ENCODE data around the gene DNASE1L3.
"Not testable (repeated sequence)": the region's sequence is repeated elsewhere in the genome, so short reads cannot be mapped to it uniquely, and the experiment has no call there.

The DNASE1L3 gene, protein sequence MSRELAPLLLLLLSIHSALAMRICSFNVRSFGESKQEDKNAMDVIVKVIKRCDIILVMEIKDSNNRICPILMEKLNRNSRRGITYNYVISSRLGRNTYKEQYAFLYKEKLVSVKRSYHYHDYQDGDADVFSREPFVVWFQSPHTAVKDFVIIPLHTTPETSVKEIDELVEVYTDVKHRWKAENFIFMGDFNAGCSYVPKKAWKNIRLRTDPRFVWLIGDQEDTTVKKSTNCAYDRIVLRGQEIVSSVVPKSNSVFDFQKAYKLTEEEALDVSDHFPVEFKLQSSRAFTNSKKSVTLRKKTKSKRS

DNA sequence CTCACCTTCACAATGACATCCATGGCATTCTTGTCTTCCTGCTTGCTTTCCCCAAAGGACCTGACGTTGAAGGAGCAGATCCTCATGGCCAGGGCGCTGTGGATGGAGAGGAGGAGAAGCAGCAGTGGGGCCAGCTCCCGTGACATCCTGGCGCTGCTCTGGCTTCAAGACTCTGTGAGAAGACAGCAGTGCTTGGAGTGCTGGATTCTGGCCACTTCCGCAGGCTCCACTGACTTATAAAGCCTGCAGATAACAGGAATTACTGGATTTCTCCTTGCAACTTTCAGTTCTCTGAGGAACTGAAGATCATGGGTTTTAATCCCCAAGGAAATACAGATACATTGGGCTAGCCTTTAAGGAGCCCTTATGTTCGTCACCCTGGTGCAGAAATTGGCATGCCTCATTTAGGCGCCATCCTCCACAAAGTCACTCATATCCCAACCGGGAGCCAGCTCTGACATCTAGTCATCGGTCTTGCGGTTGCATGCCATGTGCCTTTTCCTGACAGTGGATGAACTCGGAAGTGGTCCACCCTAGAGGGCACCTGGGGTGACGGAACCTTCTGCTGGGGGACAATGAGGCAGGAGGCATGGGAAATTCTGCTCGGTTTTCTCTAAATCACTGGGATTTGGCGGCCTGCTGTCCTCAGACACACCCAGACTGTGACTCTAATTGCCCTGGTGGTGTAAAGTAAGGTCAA lies at the start of gene DNASE1L3:
TSS of gene DNASE1L3 (minus strand) at position 212 of the 700 bp plus-strand sequence. CDS start at position 146, 66 bp downstream.
- DNase-seq (no peak), ATAC-seq (no peak)
- no peak within 1 kb of the TSS for H3K4me3 Mint-ChIP-seq
- peak within 1 kb of the TSS in 1 of 2 donors; percentile 52 for H3K27ac Mint-ChIP-seq
- H3K4me1 Mint-ChIP-seq = peaks cover 35% of the 10 kb centered on the region
- no peaks in the 10 kb centered on the region for H3K9me3 Mint-ChIP-seq
- peaks cover 31% of the 10 kb centered on the region for H3K27me3 Mint-ChIP-seq

DNA sequence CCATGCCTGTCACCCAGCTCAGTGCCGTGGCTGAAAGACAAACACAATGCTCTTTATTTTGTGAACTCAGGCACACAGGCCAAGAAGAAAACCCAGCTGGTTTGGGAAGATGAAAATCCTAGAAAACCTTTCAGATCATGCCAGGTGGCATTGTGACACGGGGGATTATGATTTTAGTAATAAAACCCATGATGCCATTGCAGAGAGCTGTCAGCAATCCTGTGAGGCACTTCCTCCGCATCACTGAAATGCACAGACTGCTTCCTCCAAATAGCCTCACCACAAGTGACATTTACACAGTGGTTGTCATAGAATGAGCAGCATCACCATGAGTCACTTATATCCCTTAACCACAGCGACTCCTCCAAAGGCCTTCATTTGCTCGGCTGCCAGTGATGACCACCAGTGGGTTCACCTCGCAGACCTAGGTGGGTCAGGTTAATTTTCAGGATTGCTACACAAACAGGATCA lies 49.5 kb upstream of the DNASE1L3 start:
- H3K4me1 Mint-ChIP-seq = peaks cover 24% of the 10 kb centered on the region
- no peak overlapping the region for H3K4me3 Mint-ChIP-seq
- DNase-seq = peak; percentile 11 to 26
- H3K9me3 Mint-ChIP-seq = no peaks in the 10 kb centered on the region
- H3K27ac Mint-ChIP-seq = no peak overlapping the region
- ATAC-seq = peak; percentile 89
- H3K27me3 Mint-ChIP-seq = no peaks in the 10 kb centered on the region

DNA sequence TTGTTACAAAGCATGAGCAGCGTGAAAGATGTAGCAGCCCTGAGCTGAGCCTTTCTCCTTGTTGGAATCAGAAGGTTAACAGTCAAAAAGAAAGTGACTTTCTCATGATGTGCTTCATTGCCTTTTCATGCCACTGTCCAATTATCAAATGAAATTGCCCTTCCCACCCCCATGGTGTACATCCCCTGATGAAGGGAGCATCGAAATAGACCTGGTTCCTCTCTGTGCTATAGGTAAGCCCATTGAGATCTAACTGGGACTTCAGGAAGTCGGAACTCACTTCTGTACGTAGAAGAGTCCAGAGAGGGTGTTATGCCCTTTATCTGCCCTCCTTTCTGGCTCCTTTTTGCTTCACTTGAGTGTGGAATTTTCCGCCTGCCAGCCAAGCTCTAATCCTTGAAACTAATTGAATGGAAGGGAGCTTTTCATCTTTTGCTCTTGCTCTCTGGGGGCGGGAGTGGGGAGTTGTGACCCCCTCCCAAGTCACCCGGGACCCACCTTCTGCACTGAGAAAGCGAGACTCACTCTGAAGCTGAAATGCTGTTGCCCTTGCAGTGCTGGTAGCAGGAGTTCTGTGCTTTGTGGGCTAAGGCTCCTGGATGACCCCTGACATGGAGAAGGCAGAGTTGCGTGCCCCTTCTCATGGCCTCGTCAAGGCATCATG lies 47.8 kb upstream of the DNASE1L3 start:
- DNase-seq = no peak

DNA sequence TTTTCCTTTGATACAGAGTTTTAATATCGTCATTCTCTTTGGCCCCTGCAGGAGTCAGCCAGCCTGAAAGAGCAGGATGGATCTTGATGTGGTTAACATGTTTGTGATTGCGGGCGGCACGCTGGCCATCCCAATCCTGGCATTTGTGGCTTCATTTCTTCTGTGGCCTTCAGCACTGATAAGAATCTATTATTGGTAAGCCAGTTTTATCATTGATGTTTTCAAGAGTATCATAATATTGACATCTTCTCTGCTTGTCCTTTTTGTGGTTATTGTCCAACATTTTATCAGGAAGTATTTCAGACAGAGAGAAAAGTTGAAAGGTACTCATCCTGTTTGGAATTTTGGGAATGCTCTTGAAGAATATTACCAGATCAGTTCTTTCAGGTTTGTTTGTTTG lies 45.7 kb upstream of the DNASE1L3 start:
- Mint-ChIP-seq H3K27me3 (no peaks in the 10 kb centered on the region), H3K4me3 (no peak overlapping the region), H3K4me1 (peaks cover 24% of the 10 kb centered on the region), H3K9me3 (no peaks in the 10 kb centered on the region), H3K27ac (no peak overlapping the region)
- no peak for DNase-seq
- no peak for ATAC-seq

More for the DNA sequence above, 47.8 kb upstream of the DNASE1L3 start:
- H3K4me3 Mint-ChIP-seq = peak overlapping the region in 1 of 2 donors; percentile 60
- peaks cover 24% of the 10 kb centered on the region for H3K4me1 Mint-ChIP-seq
- no peaks in the 10 kb centered on the region for H3K27me3 Mint-ChIP-seq
- H3K27ac Mint-ChIP-seq = peak overlapping the region; percentile 37 to 59
- ATAC-seq = no peak
- no peaks in the 10 kb centered on the region for H3K9me3 Mint-ChIP-seq

DNA sequence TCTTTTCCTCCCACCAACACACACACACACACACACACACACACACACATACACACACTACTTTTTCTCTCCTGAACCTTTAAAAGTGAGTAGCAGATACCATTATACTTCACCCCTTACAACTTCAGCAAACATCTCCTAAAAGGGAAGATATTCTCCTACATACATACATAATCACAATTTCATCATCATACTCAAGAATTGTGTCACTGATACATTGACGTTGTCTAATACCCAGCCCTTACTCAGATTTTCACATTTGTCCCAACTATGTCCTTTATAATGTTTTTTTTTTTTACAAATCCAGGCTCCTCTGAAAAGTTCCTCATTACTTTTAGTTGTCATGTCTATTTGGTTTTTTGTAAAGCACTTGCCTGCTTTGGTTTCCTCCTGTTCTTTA lies 45.3 kb upstream of the DNASE1L3 start:
- Mint-ChIP-seq H3K4me3 (no peak overlapping the region), H3K27ac (no peak overlapping the region), H3K27me3 (no peaks in the 10 kb centered on the region), H3K9me3 (no peaks in the 10 kb centered on the region), H3K4me1 (peaks cover 24% of the 10 kb centered on the region)
- DNase-seq = no peak
- ATAC-seq = no peak

DNA sequence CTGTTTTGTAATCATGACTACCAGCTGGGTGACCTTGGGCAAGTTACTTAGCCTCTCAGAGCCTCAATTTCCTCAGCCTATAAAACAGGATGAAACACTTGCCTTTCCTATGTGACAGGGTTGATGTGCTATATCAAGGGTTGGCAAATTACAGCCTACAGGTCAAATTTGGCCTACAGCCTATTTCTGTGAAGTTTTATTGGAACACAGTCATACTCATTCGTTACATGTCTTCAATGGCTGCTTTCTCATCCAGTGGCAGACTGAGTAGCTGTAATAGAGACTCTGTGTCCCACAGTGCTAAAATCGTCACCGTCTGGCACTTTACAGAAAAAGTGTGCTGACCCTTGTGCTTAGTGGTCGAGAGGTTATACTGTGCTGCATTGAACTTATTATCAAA lies 43.4 kb upstream of the DNASE1L3 start:
- Mint-ChIP-seq H3K27me3 (no peaks in the 10 kb centered on the region), H3K9me3 (no peaks in the 10 kb centered on the region), H3K4me1 (peaks cover 12% of the 10 kb centered on the region), H3K4me3 (no peak overlapping the region), H3K27ac (no peak overlapping the region)
- DNase-seq (no peak), ATAC-seq (no peak)

DNA sequence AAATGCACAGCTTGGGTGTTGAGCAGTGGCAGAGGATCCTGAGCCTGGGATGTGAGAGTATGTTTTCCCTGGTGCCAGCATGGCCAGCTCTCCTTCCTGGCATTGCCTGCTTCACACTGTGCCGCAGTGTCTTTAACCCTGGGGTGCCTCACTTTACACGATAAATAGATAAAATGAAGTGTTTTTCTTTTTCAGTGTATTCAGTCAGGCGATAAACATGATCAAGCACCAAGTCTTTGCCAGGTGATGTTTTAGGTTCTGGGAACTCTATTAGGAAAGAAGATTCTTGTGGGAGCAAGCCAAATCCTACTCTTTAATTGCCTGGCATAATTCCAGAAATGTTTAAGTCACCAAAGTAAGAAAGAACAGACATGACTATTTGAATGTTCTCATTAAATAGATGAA lies 40.9 kb upstream of the DNASE1L3 start:
- H3K27ac Mint-ChIP-seq = no peak overlapping the region
- H3K4me3 Mint-ChIP-seq = no peak overlapping the region
- H3K9me3 Mint-ChIP-seq = no peaks in the 10 kb centered on the region
- ATAC-seq = no peak
- DNase-seq = no peak
- H3K4me1 Mint-ChIP-seq = peaks cover 7% of the 10 kb centered on the region
- H3K27me3 Mint-ChIP-seq = no peaks in the 10 kb centered on the region

DNA sequence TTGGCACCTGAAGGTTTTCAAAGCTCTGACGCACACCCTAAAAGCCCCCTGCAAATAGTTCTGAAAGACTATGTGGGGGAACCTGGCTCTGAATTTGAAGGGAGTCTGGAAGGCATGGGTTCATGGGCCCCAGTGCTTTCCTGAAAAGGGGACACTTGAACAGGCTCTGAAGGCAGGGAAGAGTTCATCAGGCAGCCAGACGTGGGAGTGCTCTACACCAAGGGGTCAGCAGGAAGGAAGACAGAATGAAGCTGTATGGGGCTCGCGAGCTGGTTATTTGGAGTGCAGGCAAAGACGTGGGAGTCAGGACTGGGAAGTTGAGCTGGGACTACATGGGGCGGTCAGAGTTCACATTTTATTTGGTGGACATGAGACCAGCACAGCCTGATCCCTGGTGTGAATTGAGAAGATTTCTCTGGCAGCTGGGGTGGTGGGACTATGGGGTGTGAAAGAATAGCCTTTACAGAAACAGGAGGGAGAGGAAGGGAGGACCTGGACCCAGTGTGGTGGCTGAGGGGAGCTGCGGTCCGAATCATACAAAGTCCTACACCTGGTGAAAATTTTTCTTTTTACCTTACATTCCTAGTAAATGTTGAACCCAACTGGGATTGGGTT lies 39.4 kb upstream of the DNASE1L3 start:
- Mint-ChIP-seq H3K4me1 (peaks cover 7% of the 10 kb centered on the region), H3K27ac (peak overlapping the region in 1 of 2 donors; percentile 8), H3K9me3 (no peaks in the 10 kb centered on the region), H3K27me3 (no peaks in the 10 kb centered on the region), H3K4me3 (no peak overlapping the region)
- ATAC-seq (no peak), DNase-seq (no peak)

DNA sequence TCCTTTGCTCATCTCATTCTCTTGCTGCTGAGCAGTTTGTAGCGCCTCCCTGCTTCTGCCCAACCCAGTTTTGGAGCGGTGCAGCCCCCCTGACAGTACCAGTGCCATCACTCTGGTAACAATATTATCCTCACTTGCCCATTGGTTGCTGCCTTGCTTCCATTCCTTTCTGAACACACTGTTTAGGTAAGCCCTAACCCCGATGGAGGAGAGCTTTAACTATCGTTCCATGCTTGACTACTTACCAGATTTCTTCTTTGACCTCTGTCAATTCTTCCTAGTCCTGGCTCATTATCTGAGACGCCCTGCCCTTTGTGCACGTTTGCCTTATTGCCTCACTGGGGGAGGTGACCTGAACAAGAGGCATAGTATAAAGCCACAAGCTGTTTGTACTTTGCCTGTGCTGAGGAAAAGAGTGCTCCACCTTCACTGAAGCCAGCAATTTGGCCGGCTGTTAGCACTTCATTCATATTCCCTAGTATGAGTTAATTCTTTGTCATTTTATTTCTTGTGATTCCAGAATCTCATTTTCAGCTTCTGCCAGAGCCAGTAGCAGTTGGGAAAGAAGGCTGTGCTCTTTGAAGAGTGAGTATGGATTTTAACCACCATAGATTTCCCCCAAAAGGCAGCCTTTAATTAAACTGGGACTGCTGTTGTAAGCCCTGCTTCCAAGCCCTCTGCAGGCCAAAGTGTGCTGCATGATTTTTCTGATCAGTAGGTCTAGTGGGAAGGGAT lies 38.8 kb upstream of the DNASE1L3 start:
- ATAC-seq (no peak), DNase-seq (no peak)
- Mint-ChIP-seq H3K4me3 (no peak overlapping the region), H3K9me3 (no peaks in the 10 kb centered on the region), H3K4me1 (peaks cover 7% of the 10 kb centered on the region), H3K27ac (no peak overlapping the region), H3K27me3 (no peaks in the 10 kb centered on the region)

DNA sequence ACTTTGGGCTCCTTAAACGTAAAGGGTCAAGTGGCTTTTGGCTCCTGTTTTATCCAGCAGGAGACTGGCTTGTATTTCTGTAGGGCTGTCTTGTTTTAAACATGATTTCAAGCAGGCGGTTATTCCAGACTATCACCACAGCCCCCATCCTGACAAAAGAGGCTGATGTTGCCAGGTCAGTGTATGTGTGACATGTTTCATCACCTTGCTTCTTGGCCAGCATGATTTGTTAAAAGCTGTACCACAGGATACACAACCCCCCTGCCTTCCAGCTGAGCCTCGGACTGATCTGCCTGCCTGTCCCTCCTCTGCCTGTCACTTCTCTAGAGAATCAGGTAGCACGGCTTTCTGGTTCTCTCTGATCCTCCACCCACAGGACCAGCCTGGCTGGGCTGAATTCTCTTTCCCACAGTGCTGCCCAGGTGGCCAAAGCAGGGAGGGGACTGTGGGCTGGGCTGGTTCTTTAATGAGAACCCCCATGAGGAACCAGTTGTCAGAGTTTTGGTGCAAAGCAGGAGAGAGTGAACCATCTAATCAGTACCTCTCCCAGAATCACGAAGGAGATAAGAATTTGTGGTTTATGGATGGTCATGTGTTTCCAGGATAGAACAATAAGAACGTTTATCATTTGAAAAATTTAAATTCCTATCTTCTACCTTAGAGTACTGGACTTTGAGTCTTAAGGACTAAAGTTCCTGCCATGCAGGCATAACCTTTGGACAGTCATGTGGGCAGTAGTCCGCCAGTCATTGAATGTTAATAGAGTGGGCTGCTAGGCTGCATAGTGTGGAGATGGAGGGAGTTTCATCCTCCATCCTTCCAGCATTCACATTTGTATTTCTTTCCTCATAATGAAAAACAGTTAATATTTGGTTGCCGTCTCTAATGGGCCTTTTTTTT lies 35.6 kb upstream of the DNASE1L3 start:
- H3K27ac Mint-ChIP-seq = no peak overlapping the region
- ATAC-seq (no peak), DNase-seq (no peak)
- H3K27me3 Mint-ChIP-seq = no peaks in the 10 kb centered on the region
- H3K4me1 Mint-ChIP-seq = peaks cover 7% of the 10 kb centered on the region
- no peaks in the 10 kb centered on the region for H3K9me3 Mint-ChIP-seq
- no peak overlapping the region for H3K4me3 Mint-ChIP-seq

DNA sequence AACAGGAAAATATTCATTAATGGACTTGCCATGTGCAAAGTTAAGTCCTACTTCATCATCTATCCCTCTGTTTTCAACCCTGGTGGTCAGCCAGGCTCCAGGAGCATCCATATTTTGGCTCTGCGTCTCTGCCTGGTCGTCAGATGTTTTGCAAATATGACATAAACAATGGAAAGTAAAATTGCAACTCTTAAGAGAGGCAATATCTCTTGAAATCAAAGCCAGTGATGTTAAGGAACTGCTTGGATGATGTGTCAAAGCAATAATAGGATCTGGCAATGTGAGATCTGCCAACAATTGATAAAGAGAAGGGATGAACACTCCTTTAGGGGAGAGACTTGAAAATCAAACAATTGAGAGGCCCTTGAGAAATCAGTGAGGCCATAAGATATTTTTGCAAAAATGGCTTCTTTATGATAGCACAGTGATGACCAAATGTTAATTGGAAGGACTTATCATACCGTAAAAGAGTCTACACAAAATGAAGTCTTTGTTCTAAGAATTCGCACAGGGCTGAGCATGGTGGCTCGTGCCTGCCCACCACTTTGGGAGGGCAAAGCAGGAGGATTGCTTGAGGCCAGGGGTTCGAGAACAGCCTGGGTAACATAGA lies 33.3 kb upstream of the DNASE1L3 start:
- ATAC-seq (no peak), DNase-seq (no peak)
- Mint-ChIP-seq H3K4me1 (peaks cover 7% of the 10 kb centered on the region), H3K27ac (no peak overlapping the region), H3K4me3 (no peak overlapping the region), H3K27me3 (no peaks in the 10 kb centered on the region), H3K9me3 (no peaks in the 10 kb centered on the region)

DNA sequence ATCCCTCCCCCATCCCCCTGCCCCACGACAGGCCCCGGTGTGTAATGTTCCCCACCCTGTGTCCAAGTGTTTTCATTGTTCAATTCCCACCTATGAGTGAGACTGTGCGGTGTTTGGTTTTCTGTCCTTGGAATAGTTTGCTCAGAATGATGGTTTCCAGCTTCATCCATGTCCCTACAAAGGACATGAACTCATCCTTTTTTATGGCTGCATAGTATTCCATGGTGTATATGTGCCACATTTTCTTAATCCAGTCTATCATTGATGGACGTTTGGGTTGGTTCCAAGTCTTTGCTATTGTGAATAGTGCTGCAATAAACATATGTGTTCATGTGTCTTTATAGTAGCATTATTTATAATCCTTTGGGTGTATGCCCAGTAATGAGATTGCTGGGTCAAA lies 32.1 kb upstream of the DNASE1L3 start:
- not testable (repeated sequence) for DNase-seq, H3K9me3 Mint-ChIP-seq, H3K27ac Mint-ChIP-seq, H3K27me3 Mint-ChIP-seq, H3K4me3 Mint-ChIP-seq, ATAC-seq
- peaks cover 13% of the 10 kb centered on the region for H3K4me1 Mint-ChIP-seq

DNA sequence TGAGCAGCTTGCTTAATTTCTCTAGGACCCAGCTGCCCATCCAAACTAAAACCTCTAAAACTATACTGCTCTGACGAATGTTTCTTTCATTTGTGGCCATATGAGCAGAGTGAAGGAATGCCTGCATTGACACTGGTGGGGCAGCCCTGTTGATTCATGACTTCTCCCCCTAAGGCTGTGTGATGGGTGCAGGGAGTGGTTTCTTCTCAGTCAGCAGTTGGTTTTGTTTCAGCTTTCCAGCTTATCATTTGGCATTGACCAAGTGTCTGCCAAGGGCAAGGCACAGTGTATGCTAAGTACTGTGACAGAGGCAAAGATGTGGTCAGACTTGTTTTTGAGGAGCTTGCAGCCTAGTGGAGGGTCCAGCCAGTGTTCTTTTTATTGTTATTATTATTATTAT lies 31.6 kb upstream of the DNASE1L3 start:
- ATAC-seq = no peak
- Mint-ChIP-seq H3K4me1 (peaks cover 13% of the 10 kb centered on the region), H3K27me3 (no peaks in the 10 kb centered on the region), H3K4me3 (no peak overlapping the region), H3K9me3 (no peaks in the 10 kb centered on the region), H3K27ac (no peak overlapping the region)
- DNase-seq = no peak
